ENCODE measurements around the gene CHST10.
"Not testable (repeated sequence)": the region's sequence is repeated elsewhere in the genome, so short reads cannot be mapped to it uniquely, and the experiment has no call there.

The CHST10 gene

DNA sequence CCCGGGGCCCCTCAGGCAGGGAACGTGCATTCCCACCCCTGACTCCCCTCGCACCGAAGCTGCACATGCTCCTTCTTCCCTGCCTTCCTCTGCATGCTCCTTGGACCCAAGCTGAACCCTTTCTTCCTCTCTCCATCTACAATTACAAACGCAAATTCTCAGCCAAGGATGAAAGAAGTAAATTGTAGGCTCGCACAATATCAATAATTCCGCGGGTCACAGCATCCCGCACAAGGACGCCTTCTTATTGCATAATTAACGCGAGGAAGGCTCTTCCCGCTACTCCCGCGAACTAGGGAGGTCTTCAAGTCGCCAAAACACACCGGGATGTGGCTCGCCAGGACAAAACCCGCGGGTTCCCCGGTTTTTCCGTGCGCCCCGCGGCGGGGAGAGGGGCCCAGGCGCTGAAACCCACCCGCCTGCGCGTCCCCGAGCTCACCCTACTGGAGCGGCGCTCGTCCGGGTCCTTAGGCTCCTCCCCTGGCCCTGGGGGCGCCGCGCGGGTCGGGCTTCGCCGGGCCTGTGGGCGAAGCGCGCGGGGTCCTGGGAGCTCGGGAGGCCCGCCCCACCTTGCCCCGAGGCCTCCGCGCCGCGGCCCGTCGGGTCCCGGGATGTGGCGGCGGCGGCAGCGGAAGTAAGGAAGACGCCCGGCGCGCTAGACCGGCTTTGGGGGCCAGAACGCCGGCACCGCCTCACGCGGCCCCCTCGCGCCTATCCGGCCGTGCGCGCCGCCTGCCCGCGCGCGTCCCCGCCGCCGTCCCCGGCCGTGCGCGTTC lies at the start of gene CHST10:
Gene CHST10 (minus strand): TSS at position 734 of the 776 bp plus-strand sequence. CDS start 10,993 bp downstream, outside the sequence.
- peak; percentile 39 for DNase-seq (ENCODE audit: low read depth)

DNA sequence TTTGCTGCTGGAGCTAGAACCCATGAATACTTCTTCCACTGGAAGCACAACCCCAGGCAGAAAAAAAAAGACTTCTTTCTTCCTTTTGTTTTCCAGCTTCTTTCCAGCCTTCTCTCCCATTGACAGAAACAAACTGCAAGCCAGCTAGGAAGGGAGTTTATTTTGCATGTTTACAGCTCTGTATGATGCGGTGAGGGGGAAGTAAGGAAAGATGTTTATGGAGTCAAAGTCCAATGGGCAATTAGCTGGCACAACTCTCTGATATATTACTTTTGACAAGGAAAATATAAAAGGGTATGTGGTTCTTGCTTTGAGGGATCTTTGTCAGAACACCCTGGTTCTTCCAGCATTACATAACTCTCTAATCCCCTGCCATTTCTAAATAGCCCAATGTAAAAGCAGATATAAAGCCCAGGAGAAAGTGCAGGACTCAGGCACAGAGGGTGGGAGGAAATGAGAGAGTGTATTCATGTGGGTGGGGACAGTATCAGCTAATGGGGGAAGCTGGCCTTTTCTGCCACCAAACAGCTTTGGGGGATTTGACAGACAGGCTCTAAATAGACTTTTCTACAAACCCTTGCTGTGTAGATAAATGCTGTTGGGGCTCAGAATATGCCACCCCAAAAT lies 43.5 kb upstream of the CHST10 start:
- DNase-seq (ENCODE audit: low read depth): no peak

- not testable (repeated sequence) for DNase-seq (ENCODE audit: low read depth)
These were observed 38.9 kb upstream of the CHST10 start for GRCh38 chr2:100456357-100456756.

DNA sequence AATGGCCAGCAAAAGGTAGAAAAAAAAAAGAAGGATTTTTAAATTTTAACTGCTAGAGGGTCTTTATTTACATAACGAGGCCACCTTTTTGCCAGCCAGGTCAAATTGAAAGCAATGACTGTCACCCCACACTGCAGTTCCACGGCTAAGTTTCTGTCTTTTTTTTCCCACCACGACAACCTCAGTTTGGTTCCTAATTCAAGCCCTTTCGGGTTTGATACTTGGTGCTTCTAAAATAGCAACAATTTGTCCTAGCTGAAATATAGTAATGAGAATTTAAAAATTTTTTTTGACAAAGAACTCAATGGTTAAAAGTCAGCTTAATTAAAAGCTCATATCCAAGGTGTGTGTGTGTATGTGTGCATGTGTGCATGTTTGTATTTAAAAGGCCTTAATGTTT lies 36.4 kb upstream of the CHST10 start:
- DNase-seq (ENCODE audit: low read depth): no peak

GRCh38 chr2:100451734-100452133 lies 34.3 kb upstream of the CHST10 start:
- DNase-seq (ENCODE audit: low read depth): no peak

GRCh38 chr2:100451092-100451491 lies 33.6 kb upstream of the CHST10 start:
- DNase-seq (ENCODE audit: low read depth): no peak

DNA sequence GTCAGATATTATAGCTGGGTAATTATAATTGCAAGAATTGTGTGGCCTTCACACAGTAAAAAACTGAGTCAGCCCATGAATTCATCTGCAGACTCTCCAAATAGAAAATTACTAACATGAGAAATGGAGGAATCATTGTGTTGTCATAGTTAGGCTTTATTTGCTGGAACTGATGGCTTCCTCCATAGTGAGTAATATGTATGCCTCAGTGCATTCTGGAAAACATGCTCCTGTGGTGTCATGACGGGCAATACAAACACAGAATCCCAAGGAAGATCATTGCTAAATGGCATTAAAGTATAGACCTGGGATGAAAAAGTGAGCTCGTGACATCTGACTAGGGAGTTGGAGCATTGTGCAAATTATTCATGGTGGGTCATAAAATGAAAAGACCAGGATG lies 29.2 kb upstream of the CHST10 start:
- DNase-seq (ENCODE audit: low read depth): no peak

- no peak for DNase-seq (ENCODE audit: low read depth)
These were observed 20.3 kb upstream of the CHST10 start for GRCh38 chr2:100437751-100438150.

DNA sequence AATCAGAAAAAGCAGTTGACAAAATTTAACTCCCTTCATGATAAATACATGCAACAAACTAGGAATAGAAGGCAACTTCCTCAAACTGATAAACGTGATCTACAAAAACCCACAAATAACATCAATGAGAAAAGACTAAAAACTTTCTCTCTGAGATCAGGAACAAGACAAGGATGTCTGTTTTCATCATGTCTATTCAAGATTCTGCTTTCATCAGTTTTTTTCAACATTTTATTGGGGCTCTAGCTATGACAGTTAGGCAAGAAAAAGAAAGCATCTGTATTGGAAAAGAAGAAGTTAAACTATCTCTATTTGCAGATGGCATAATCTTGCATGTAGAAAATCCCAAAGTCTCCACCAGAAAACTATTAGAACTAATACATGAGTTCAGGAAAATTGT lies 12.3 kb upstream of the CHST10 start:
- DNase-seq (ENCODE audit: low read depth): no peak

- DNase-seq (ENCODE audit: low read depth): peak; percentile 39
These were observed 10.3 kb upstream of the CHST10 start for GRCh38 chr2:100427627-100428258.

DNA sequence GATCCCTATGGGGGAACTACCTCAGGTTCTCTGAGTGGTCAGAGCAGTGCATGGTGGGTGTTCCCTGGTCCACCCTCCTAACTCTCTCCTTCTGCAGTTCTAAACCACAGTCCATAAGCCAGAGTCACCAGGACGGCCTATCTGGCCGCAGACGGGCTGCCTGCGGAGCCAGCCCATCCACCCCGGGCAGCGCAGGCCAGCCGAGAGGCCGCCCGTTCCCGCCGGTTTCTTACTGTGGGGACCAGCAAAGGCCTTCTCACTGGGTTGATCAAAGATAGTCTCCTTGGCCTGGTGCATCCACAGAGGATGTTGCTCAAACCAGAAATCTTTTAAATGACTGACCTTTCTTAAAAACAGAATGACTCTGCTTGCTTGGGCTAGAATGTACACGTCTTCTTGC lies 9.6 kb upstream of the CHST10 start:
- DNase-seq (ENCODE audit: low read depth): no peak

GRCh38 chr2:100426384-100426720 lies 8.9 kb upstream of the CHST10 start:
- DNase-seq (ENCODE audit: low read depth): no peak

DNA sequence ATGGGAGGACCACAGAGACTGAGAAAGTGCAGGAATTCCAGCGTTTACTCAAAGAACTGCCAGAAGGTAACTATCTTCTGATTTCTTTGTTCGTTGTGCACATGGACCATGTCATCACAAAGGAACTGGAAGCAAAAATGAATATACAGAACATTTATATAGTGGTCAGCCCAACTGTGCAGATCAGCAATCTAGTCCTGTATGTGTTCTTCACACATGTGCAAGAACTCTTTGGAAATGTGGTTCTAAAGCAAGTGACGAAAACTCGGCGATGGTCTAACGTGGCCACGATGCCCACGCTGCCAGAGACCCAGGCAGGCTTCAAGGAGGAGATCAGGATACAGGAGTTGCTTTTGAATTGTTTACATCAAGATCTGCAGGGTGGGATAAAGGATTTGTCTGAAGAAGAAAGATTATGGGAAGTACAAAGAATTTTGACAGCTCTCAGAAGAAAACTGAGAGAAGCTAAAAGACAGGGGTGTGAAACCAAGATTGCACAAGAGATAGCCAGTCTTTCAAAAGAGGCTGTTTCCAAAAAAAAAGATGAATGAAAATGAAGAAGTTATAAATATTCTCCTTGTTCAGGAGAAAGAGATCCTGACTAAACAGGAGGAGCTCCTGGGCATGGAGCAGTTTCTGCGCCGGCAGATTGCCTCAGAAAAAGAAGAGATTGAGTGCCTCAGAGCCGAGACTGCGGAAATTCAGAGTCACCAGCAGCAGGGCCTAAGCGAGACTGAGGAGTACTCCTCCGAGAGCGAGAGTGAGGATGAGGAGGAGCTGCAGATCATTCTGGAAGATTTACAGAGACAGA lies 8.3 kb upstream of the CHST10 start:
- DNase-seq (ENCODE audit: low read depth): no peak

GRCh38 chr2:100425107-100425506 lies 7.6 kb upstream of the CHST10 start:
- no peak for DNase-seq (ENCODE audit: low read depth)

GRCh38 chr2:100424277-100424875 lies 6.9 kb upstream of the CHST10 start:
- no peak for DNase-seq (ENCODE audit: low read depth)

GRCh38 chr2:100423631-100424030 lies 6.2 kb upstream of the CHST10 start:
- DNase-seq (ENCODE audit: low read depth): no peak

- DNase-seq (ENCODE audit: low read depth): no peak
These were observed 5.0 kb upstream of the CHST10 start for GRCh38 chr2:100422320-100423055.

DNA sequence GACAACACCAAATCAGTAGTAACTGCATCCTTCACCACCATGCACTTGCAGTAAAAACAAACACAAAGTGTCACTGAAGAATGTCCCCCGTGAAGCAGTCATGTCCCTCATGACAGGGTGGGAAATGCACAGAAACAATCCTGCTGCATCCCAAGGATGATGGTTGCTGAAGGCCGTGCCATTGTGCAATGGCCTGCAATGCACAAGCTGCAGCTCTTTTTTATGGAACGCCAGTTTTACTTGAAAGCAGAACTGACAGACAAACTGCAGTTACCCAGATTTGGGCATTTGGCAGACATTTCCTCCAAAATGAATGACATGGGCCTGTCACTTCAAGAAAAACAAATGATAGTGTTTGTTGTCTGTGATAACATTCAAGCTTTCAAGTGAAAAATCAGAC lies 2.4 kb upstream of the CHST10 start:
- DNase-seq (ENCODE audit: low read depth): no peak

DNA sequence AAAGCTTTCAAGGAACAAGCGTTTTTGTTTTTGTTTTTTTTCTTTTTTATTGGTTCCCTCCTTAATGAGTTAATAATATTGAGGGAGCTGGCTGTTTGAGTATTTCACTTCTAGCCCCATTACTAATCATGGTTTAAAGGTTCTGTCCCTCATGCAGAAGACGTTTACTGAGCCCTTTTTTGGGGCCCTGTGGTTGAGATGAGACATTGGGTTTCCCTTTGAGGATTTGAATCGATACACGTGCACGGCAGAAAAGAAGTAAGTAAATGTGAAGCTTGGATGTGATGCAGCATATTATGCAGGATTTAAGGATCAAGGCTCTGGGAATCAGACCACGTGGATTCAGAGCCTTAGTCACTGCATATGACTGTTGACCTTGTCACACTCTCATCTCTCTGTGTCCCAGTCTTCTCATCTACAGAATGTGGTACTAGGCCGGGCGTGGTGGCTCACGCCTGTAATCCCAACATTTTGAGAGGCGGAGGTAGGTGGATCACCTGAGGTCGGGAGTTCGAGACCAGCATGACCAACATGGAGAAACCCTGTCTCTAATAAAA lies 1.0 kb upstream of the CHST10 start:
- no peak for DNase-seq (ENCODE audit: low read depth)

DNA sequence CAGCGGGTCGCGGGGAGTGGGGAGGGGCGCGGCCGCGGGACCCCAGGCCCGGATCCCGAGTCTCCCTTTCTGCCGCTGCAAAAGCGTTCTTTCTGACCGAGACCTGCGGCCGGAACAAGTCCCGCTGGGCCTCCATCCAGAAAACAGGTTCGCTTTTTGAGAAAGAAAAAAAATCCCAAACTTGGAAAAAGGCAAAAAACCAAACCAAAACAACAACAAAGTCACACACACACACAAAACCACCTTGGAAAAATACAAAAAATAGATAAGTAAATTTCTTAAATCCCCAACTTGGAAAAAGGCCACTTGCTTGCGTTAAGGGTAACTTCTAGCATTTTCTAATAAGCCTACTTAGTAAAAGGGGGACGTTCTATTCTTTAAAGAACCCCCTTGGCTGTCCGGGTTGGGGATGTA lies 250 bp upstream of the CHST10 start:
- DNase-seq (ENCODE audit: low read depth): no peak

- no peak for DNase-seq (ENCODE audit: low read depth)
These were observed 1.0 kb downstream of the CHST10 start for GRCh38 chr2:100416397-100416934.
